ENCODE results near the gene MAD2L1BP.
"Not testable (repeated sequence)": the region's sequence is repeated elsewhere in the genome, so short reads cannot be mapped to it uniquely, and the experiment has no call there.

Gene MAD2L1BP, protein sequence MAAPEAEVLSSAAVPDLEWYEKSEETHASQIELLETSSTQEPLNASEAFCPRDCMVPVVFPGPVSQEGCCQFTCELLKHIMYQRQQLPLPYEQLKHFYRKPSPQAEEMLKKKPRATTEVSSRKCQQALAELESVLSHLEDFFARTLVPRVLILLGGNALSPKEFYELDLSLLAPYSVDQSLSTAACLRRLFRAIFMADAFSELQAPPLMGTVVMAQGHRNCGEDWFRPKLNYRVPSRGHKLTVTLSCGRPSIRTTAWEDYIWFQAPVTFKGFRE

DNA sequence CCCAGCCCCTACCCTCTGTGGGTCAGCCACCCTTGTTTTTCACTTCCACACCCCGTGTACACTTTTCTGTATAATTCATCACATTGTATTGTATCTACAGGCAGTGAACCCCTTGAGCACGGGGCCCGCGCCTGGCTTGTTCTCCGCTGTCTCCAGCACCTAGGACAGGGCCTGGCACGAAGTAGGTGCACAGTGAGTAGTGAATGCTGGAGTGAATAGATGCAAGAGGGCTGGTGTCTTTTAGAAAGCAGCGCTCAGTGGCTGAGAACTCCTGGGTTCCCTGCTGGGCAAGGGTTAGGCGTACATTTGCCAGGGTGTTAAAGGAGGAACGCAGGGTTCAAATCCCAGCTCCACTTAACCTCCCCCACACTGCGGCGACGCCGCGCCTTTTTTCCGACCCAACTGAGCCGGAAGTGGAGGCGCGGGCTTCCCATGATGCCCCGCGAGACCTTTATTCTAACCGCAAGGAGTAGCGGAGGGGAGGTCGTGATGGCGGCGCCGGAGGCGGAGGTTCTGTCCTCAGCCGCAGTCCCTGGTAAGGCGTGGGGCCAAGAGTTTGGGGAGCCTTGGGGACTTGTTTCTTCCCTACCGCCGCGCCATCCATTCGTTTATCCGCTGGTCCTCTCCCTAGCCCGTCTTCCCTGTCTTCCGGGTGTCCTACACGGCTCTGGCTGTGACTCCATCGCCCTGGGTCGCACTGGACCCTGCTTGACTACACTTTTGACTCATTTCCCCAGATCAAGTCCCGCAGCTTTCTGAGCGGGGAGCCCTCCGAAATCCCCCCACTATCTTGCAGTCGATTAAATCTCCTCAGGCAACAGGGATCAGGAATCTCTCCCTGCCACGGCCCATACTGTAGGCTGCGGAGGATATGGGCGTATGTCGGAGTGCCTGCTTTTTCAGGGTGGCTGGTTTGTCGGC lies at the start of gene MAD2L1BP:
Gene MAD2L1BP (plus strand): TSS at position 454 of the 921 bp plus-strand sequence. CDS start 36 bp downstream, at position 490.
- DNase-seq (ENCODE audit: low spot score): peak; percentile 91

GRCh38 chr6:43588194-43588593 lies 47.4 kb upstream of the MAD2L1BP start:
- no peak for DNase-seq (ENCODE audit: low spot score)

DNA sequence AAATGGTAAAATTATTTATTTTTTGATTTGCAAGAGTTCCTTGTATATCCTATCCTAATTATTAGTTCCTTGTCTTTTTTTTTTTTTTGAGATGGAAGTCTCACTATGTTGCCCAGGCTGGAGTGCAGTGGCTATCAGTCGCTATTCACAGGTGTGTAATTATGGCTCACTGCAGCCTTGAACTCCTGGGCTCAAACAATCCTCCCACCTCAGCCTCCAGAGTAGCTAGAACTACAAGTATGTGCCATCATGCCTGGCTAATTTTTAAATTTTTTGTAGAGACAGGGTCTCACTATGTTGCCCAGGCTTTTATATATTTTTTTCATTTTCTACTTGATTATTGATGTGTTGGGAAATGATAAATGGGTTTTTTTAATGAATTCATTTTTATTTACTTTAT lies 46.1 kb upstream of the MAD2L1BP start:
- DNase-seq (ENCODE audit: low spot score): not testable (repeated sequence)

DNA sequence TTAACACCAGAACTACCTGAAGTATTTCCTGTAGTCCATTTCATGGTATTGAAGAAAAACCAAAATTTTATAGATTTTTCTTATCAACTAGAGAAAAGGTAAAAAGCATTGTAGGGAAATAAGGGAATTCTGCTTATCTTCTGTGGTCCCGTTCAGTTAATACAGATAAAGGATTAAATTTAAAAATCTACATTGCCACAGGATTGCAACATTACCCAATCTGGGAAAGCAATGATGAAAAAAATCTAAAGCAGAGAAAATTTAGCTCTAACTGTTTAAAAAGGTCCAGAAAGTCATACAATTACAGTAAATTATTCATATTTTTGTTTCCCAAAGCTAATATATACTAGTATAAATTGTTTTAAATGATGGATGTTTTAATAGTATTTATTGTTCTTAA lies 41.7 kb upstream of the MAD2L1BP start:
- DNase-seq (ENCODE audit: low spot score): no peak

GRCh38 chr6:43600595-43600994 lies 35.0 kb upstream of the MAD2L1BP start:
- no peak for DNase-seq (ENCODE audit: low spot score)

- no peak for DNase-seq (ENCODE audit: low spot score)
These were observed 31.5 kb upstream of the MAD2L1BP start for GRCh38 chr6:43604174-43604573.

DNA sequence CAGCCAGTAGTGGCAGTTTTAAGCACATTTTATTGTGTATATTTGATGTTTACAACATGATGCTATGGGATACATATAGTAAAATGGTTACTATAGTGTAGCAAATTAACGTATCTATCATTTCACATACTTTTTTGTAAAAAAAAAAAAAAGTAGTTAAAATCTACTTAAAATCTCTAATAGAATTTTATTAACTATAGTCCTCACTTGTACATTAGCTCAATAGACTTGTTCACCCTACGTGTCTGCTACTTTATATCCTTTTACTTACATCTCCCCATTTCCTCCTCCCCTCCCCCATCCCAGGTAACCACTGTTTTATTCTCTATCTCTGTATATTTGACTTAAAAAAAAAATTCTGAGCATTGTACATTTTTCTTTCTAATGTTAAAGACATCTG lies 29.6 kb upstream of the MAD2L1BP start:
- DNase-seq (ENCODE audit: low spot score): no peak

DNA sequence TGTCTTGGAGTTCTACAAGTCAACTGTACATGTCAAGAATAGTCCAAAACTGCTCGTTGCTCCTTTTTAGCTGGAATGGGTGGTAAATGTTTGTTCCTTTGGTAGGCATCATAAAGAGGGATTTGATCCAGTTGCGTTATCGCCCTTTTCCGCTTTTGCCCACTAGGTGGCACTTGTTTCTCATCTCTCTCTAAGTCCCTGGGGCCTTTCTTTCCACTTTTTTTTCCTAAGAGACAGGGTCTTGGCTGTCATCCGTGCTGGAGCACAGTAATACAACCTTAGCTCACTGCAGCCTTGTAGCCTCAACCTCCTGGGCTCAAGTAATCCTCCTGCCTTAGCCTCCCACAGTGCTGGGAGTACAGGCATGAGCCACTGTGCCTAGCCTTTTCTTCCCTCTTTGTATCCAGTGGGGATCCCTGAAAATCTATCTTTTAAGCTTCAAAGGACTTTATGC lies 27.3 kb upstream of the MAD2L1BP start:
- no peak for DNase-seq (ENCODE audit: low spot score)

- no peak for DNase-seq (ENCODE audit: low spot score)
These were observed 26.8 kb upstream of the MAD2L1BP start for GRCh38 chr6:43608807-43609206.

DNA sequence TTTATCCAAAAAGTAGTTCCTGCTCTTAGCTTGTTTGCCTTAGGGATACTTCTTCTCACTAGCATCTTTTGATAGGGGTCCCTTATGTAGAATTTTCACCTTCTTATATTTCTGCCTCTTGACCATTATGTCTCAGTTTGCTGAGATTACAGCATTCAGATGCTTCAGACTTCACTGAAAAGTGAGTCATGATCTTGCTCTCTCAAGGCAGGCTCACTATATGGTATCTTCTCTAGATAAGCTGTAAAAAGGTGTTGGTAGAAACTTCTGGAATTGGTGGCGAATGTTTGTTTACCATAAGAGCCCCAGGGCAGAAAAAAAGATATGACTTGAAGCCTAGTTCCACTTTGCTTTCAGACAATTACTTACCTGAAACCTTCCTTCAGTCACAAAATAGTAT lies 26.2 kb upstream of the MAD2L1BP start:
- no peak for DNase-seq (ENCODE audit: low spot score)

- DNase-seq (ENCODE audit: low spot score): no peak
These were observed 25.2 kb upstream of the MAD2L1BP start for GRCh38 chr6:43610431-43610830.

GRCh38 chr6:43613721-43614395 lies 21.8 kb upstream of the MAD2L1BP start:
- DNase-seq (ENCODE audit: low spot score): no peak

DNA sequence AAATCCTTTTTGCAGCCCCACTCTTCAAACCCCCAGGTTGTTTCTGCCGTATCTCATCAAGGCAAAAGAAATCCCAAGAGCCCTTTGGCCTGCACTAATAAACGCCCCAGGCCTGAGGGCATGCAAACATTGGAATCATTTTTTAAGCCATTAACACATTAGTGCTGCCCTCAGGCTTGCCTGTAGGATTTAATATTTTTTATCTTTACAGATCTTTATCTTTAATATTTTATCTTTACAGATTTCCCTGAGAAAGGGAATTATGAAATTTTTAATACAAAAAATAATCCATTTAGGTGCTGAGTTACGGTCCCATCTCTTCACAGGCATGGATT lies 21.3 kb upstream of the MAD2L1BP start:
- DNase-seq (ENCODE audit: low spot score): no peak

DNA sequence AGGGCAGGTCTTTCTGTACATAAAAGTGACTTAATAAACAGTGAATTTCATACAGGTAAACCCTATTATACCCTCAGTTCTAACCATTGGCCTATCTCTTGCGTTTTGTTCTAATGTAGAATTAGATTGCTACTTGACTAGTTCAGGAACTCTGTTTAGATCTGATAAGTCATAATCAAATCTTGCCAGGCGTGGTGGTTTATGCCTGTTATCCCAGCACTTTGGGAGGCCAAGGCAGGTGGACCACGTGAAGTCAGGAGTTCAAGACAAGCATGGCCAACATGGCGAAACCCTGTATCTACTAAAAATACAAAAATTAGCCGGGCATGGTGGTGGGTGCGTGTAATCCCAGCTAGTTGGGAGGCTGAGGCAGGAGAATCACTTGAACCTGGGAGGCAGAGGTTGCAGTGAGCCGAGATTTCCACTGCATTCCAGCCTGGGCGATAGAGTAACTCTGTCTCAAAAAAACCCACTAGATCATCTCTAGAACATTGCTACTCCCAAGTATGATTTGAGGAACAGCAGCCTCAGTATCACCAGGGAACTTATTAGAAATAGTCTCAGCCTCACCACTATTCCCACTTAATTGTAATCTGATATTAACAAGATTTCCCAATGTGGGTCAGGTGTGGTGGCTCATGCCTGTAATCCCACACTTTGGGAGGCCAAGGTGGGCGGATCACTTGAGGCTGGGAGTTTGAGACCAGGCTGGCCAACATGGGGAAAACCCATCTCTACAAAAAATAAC lies 18.7 kb upstream of the MAD2L1BP start:
- no peak for DNase-seq (ENCODE audit: low spot score)

DNA sequence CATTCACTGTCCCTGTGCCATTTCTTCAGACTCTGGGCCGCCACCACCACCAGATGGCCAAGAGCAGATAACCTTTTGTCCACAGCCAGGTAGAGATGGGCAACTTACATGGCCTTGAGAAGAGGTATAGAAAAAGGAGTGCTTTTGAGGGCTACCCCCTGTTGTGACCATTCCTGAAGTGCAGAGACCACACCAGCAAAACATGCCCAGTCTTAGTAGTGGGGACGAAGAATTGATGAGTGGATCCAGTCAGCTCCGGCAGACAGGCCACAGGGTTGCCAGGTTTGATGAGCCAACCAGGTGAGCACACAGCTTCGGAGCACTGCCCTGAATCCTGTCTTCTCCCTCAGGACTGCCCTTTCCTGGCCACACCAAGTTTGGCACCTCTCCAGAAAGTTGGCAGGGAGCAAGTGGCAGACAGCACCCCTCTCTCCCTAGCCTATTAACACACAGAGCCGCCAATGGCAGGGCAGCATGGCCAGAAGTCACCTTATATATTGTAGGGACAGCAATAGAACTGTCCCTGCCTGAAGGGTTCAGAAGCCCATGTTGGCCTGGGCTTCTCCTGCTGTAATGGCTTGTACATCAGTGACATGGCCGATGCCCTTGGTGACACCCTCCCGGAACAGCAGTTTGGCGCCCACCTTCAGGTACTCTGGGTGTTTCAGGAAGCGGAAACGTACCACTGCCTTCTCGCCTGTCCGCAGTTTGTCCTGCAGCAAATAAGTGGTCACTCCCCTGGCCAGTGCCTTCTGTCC lies 14.4 kb upstream of the MAD2L1BP start:
- DNase-seq (ENCODE audit: low spot score): no peak

DNA sequence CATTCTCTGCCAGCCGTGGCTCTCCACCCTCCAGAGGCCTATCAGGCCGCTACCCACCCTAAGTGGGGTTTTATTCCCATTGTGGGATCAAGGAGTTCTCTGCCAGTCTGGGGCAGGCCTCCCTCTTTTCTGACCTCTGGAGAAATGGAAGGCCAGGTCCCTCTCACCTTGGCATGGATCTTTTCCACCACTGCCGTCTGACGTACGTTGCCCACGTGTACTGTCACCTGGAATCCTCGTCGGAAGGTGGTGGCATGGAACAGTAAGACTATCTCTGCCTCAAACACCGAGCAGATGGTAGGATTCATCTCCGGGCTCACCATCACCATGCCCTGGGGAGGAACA lies 13.8 kb upstream of the MAD2L1BP start:
- DNase-seq (ENCODE audit: low spot score): no peak

DNA sequence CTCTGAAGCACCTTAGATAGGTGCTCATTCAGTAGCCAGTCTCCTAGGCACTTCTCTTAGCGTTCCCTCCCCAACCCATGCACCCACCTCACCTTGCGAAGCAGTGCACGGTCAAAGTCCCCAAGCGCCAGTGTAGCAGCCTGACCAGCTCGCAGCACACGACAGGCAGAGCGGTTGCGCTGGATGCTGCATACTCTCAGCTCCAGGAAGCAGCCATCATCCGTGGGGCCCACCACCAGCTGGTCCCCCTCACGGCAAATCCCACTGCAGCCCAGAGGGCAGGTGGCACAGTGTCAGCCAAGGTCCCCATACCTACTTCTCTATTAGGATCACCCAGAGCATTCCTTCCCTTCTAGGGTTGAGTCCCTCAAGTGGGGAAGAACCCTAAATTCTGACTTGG lies 13.1 kb upstream of the MAD2L1BP start:
- no peak for DNase-seq (ENCODE audit: low spot score)

- no peak for DNase-seq (ENCODE audit: low spot score)
These were observed 11.5 kb upstream of the MAD2L1BP start for GRCh38 chr6:43623880-43624785.

GRCh38 chr6:43624786-43625288 lies 10.8 kb upstream of the MAD2L1BP start:
- no peak for DNase-seq (ENCODE audit: low spot score)

GRCh38 chr6:43625393-43625992 lies 10.1 kb upstream of the MAD2L1BP start:
- DNase-seq (ENCODE audit: low spot score): no peak
